ENCODE measurements around the gene BNC2. TPM values are rescaled to one million over a fixed set of nuclear protein-coding genes. Genes with fewer than 3 reads are reported as not detected.

The BNC2 gene
- total RNA-seq, 1 donor = 53.9 TPM

GRCh38 chr9:16499892-16500291 lies 370.6 kb downstream of the BNC2 start:
- H3K27me3 ChIP-seq (ENCODE audit: insufficient read depth, low read length) = no peaks in the 10 kb centered on the region
- H3K9me3 ChIP-seq (ENCODE audit: low read depth, low read length) = no peaks in the 10 kb centered on the region
- H3K4me2 ChIP-seq (ENCODE audit: insufficient read depth, low read length) = no peak overlapping the region
- no peaks in the 10 kb centered on the region for H4K20me1 ChIP-seq (ENCODE audit: insufficient read depth, low read length)
- peaks cover 3% of the 10 kb centered on the region for H3K36me3 ChIP-seq (ENCODE audit: insufficient read depth, low read length)
- no peak for DNase-seq (ENCODE audit: insufficient read length, low spot score, missing footprints)
- no peak overlapping the region for H3K27ac ChIP-seq (ENCODE audit: low read depth, low read length)
- H3K4me1 ChIP-seq (ENCODE audit: insufficient read depth, low read length) = peaks cover 42% of the 10 kb centered on the region
- H3K79me2 ChIP-seq (ENCODE audit: insufficient read depth, low read length) = peaks cover 12% of the 10 kb centered on the region
- H3K4me3 ChIP-seq (ENCODE audit: insufficient read depth, low read length) = no peak overlapping the region
- no peak overlapping the region for H2AFZ ChIP-seq (ENCODE audit: low read length)
- TF ChIP-seq CTCF (IDR thresholded peaks at IDR 0.05; ENCODE audit: extremely low read depth, low read depth, low read length) = no peak

- no peak overlapping the region for H3K4me2 ChIP-seq (ENCODE audit: insufficient read depth, low read length)
- H3K79me2 ChIP-seq (ENCODE audit: insufficient read depth, low read length) = peaks cover 5% of the 10 kb centered on the region
- DNase-seq (ENCODE audit: insufficient read length, low spot score, missing footprints) = no peak
- H2AFZ ChIP-seq (ENCODE audit: low read length) = no peak overlapping the region
- H4K20me1 ChIP-seq (ENCODE audit: insufficient read depth, low read length) = no peaks in the 10 kb centered on the region
- no peak overlapping the region for H3K27ac ChIP-seq (ENCODE audit: low read depth, low read length)
- no peak for TF ChIP-seq CTCF (IDR thresholded peaks at IDR 0.05; ENCODE audit: extremely low read depth, low read depth, low read length)
- H3K9me3 ChIP-seq (ENCODE audit: low read depth, low read length) = no peaks in the 10 kb centered on the region
- H3K36me3 ChIP-seq (ENCODE audit: insufficient read depth, low read length) = peaks cover 3% of the 10 kb centered on the region
- H3K4me1 ChIP-seq (ENCODE audit: insufficient read depth, low read length) = peaks cover 21% of the 10 kb centered on the region
- H3K4me3 ChIP-seq (ENCODE audit: insufficient read depth, low read length) = no peak overlapping the region
- no peaks in the 10 kb centered on the region for H3K27me3 ChIP-seq (ENCODE audit: insufficient read depth, low read length)
These were observed 373.6 kb downstream of the BNC2 start for GRCh38 chr9:16496908-16497307.

GRCh38 chr9:16487915-16488314 lies 382.6 kb downstream of the BNC2 start:
- no peak overlapping the region for H3K4me3 ChIP-seq (ENCODE audit: insufficient read depth, low read length)
- TF ChIP-seq CTCF (IDR thresholded peaks at IDR 0.05; ENCODE audit: extremely low read depth, low read depth, low read length) = no peak
- H3K4me2 ChIP-seq (ENCODE audit: insufficient read depth, low read length) = no peak overlapping the region
- no peak overlapping the region for H3K27ac ChIP-seq (ENCODE audit: low read depth, low read length)
- H3K27me3 ChIP-seq (ENCODE audit: insufficient read depth, low read length) = no peaks in the 10 kb centered on the region
- no peaks in the 10 kb centered on the region for H4K20me1 ChIP-seq (ENCODE audit: insufficient read depth, low read length)
- no peaks in the 10 kb centered on the region for H3K9me3 ChIP-seq (ENCODE audit: low read depth, low read length)
- no peak for DNase-seq (ENCODE audit: insufficient read length, low spot score, missing footprints)
- peaks cover 3% of the 10 kb centered on the region for H3K79me2 ChIP-seq (ENCODE audit: insufficient read depth, low read length)
- H2AFZ ChIP-seq (ENCODE audit: low read length) = no peak overlapping the region
- no peaks in the 10 kb centered on the region for H3K36me3 ChIP-seq (ENCODE audit: insufficient read depth, low read length)
- peaks cover 7% of the 10 kb centered on the region for H3K4me1 ChIP-seq (ENCODE audit: insufficient read depth, low read length)

GRCh38 chr9:16485575-16486321 lies 384.7 kb downstream of the BNC2 start:
- H3K4me3 ChIP-seq (ENCODE audit: insufficient read depth, low read length) = no peak overlapping the region
- DNase-seq (ENCODE audit: insufficient read length, low spot score, missing footprints) = no peak
- peaks cover 10% of the 10 kb centered on the region for H3K4me1 ChIP-seq (ENCODE audit: insufficient read depth, low read length)
- no peak for TF ChIP-seq CTCF (IDR thresholded peaks at IDR 0.05; ENCODE audit: extremely low read depth, low read depth, low read length)
- no peak overlapping the region for H3K27ac ChIP-seq (ENCODE audit: low read depth, low read length)
- no peak overlapping the region for H3K4me2 ChIP-seq (ENCODE audit: insufficient read depth, low read length)
- no peaks in the 10 kb centered on the region for H3K9me3 ChIP-seq (ENCODE audit: low read depth, low read length)
- H3K27me3 ChIP-seq (ENCODE audit: insufficient read depth, low read length) = no peaks in the 10 kb centered on the region
- no peak overlapping the region for H2AFZ ChIP-seq (ENCODE audit: low read length)
- H3K79me2 ChIP-seq (ENCODE audit: insufficient read depth, low read length) = peaks cover 3% of the 10 kb centered on the region
- no peaks in the 10 kb centered on the region for H4K20me1 ChIP-seq (ENCODE audit: insufficient read depth, low read length)
- no peaks in the 10 kb centered on the region for H3K36me3 ChIP-seq (ENCODE audit: insufficient read depth, low read length)
